WTC11 (cell line): ENCODE measurements around the gene FXYD6. TPM values are rescaled to one million over a fixed set of nuclear protein-coding genes. Genes with fewer than 3 reads are reported as not detected.

Experiments used
- ATAC-seq: fragments of 200-7000 bp; cut with Tn5 transposase; 2 replicates; pipeline ENCODE4 v1.10.0; 2021; ENCODE audit warnings: mild to moderate bottlenecking, moderate library complexity
- CTCF ChIA-PET: fragments of 300-600 bp; sonication (Branson Sonifier 250); formaldehyde crosslinking; loops from one replicate; lab custom pipeline; 2021; ENCODE audit warnings: antibody characterized with exemption; lab: Charles Lee
- POLR2A ChIA-PET: fragments of 350-600 bp; sonication (Branson Sonifier 250); formaldehyde crosslinking; loops from one replicate; lab custom pipeline; 2021; ENCODE audit warnings: antibody characterized with exemption; lab: Charles Lee
- DNase-seq: peaks from one replicate; pipeline ENCODE4 v3.0.0; 2021; ENCODE audit warnings: low spot score
- H3K27ac Mint-ChIP-seq: 2 replicates; pipeline ENCODE4 v1.8.0; 2021; ENCODE audit warnings: mixed read lengths
- H3K27me3 Mint-ChIP-seq: 2 replicates; pipeline ENCODE4 v1.8.0; 2021; ENCODE audit warnings: low read depth, mild to moderate bottlenecking, moderate library complexity, mixed read lengths
- H3K36me3 Mint-ChIP-seq: 2 replicates; pipeline ENCODE4 v1.8.0; 2021; ENCODE audit warnings: mixed read lengths
- H3K4me1 Mint-ChIP-seq: 2 replicates; pipeline ENCODE4 v1.8.0; 2022; ENCODE audit warnings: mixed read lengths
- H3K4me3 Mint-ChIP-seq: 2 replicates; pipeline ENCODE4 v1.8.0; 2021; ENCODE audit warnings: mild to moderate bottlenecking, moderate library complexity, mixed read lengths
- H3K9me3 Mint-ChIP-seq: 2 replicates; pipeline ENCODE4 v1.8.0; 2021; ENCODE audit warnings: mixed read lengths
- ATF2 ChIP-seq: sonication (generic); formaldehyde crosslinking; IDR thresholded peaks from 2 replicates; pipeline ENCODE4 v1.8.1; 2022; ENCODE audit warnings: low read depth, missing genetic modification reagents, borderline replicate concordance
- ATF6 ChIP-seq: sonication (generic); formaldehyde crosslinking; IDR thresholded peaks from 2 replicates; pipeline ENCODE4 v1.8.1; 2023; ENCODE audit warnings: mild to moderate bottlenecking, missing genetic modification reagents
- CDX4 ChIP-seq: fragments of 250-450 bp; sonication (Bioruptor Pico); IDR thresholded peaks from 2 replicates; pipeline ENCODE4 v1.9.0; 2021; ENCODE audit warnings: moderate library complexity, mild to moderate bottlenecking, inconsistent platforms, borderline replicate concordance
- CREB1 ChIP-seq: sonication (generic); formaldehyde crosslinking; IDR thresholded peaks from 2 replicates; pipeline ENCODE4 v1.8.0; 2023; ENCODE audit warnings: mild to moderate bottlenecking, missing genetic modification reagents
- GABPB1 ChIP-seq: sonication (generic); formaldehyde crosslinking; IDR thresholded peaks from 2 replicates; pipeline ENCODE4 v1.8.1; 2023; ENCODE audit warnings: mild to moderate bottlenecking, missing genetic modification reagents
- GRHL2 ChIP-seq: fragments of 250-450 bp; sonication (Bioruptor Pico); IDR thresholded peaks from 2 replicates; pipeline ENCODE4 v1.8.0; 2022; ENCODE audit warnings: mild to moderate bottlenecking, moderate library complexity; ENCODE audit not compliant: insufficient replicate concordance, severe bottlenecking
- KAT7 ChIP-seq: sonication (generic); formaldehyde crosslinking; IDR thresholded peaks from 2 replicates; pipeline ENCODE4 v1.8.1; 2023; ENCODE audit warnings: missing genetic modification reagents, mild to moderate bottlenecking, borderline replicate concordance
- MXD4 ChIP-seq: fragments of 250-450 bp; sonication (Bioruptor Pico); IDR thresholded peaks from 2 replicates; pipeline ENCODE4 v1.8.0; 2021; ENCODE audit warnings: mild to moderate bottlenecking, moderate library complexity, borderline replicate concordance
- MYBL2 ChIP-seq: sonication (generic); formaldehyde crosslinking; IDR thresholded peaks from 2 replicates; pipeline ENCODE4 v1.8.1; 2023; ENCODE audit warnings: mild to moderate bottlenecking, moderate library complexity, missing genetic modification reagents
- NR1H2 ChIP-seq: sonication (generic); formaldehyde crosslinking; IDR thresholded peaks from 2 replicates; pipeline ENCODE4 v1.9.0; 2021; ENCODE audit warnings: mild to moderate bottlenecking, moderate library complexity, missing genetic modification reagents
- PREB ChIP-seq: sonication (generic); formaldehyde crosslinking; IDR thresholded peaks from 2 replicates; pipeline ENCODE4 v1.8.1; 2022; ENCODE audit warnings: mild to moderate bottlenecking, missing genetic modification reagents, moderate library complexity, borderline replicate concordance
- PRRX2 ChIP-seq: fragments of 250-450 bp; sonication (Bioruptor Pico); IDR thresholded peaks from 2 replicates; pipeline ENCODE4 v1.8.0; 2021; ENCODE audit warnings: mild to moderate bottlenecking
- SMAD4 ChIP-seq: sonication (generic); formaldehyde crosslinking; IDR thresholded peaks from 2 replicates; pipeline ENCODE4 v1.8.0; 2022; ENCODE audit warnings: mild to moderate bottlenecking, missing genetic modification reagents
- ZNF281 ChIP-seq: sonication (generic); formaldehyde crosslinking; IDR thresholded peaks from 2 replicates; pipeline ENCODE4 v1.8.0; 2023; ENCODE audit warnings: mild to moderate bottlenecking, missing genetic modification reagents
- ZNF317 ChIP-seq: sonication (generic); formaldehyde crosslinking; IDR thresholded peaks from 2 replicates; pipeline ENCODE4 v1.8.1; 2023; ENCODE audit warnings: low read depth, mild to moderate bottlenecking, moderate library complexity, missing genetic modification reagents, borderline replicate concordance
- ZNF425 ChIP-seq: fragments of 250-450 bp; sonication (Bioruptor Pico); conservative IDR thresholded peaks from 2 replicates; pipeline ENCODE4 v1.9.0; 2021; ENCODE audit warnings: mild to moderate bottlenecking
- total RNA-seq: library from RNA; stranded (reverse); gene quantifications from 3 replicates; pipeline ENCODE4 v1.2.3, GENCODE V29; 2021

Gene FXYD6
- total RNA-seq, 1 experiment from 2014 or later, result 26.2 TPM

GRCh38 chr11:117855186-117855845 lies 21.1 kb downstream of the FXYD6 start:
- ATAC-seq (no peak; the same call in 1 of the 2 replicates), DNase-seq (no peak)
- Mint-ChIP-seq H3K4me1 (peaks cover 30% of the 10 kb centered on the region), H3K9me3 (peaks cover 9% of the 10 kb centered on the region), H3K27me3 (peaks cover 2% of the 10 kb centered on the region; the same call in 1 of the 2 replicates), H3K36me3 (peaks cover 8% of the 10 kb centered on the region), H3K4me3 (no peak overlapping the region), H3K27ac (no peak overlapping the region)
- CTCF ChIA-PET, result interaction anchor here (1.3 to 1.8 kb wide), 2 partner anchors 50 to 91 kb away, joined by 5 to 8 read pairs; no protein-coding TSS in a partner anchor
- TF ChIP-seq PREB, result no peak
- TF ChIP-seq PRRX2, result no peak
- TF ChIP-seq GRHL2 (CRISPR knock-in tag), result no peak
- no peak for TF ChIP-seq MXD4
- TF ChIP-seq ZNF425 (CRISPR knock-in tag), result no peak
- no peak for TF ChIP-seq ZNF281
- TF ChIP-seq ATF2 (CRISPR knock-in tag), result no peak
- TF ChIP-seq MYBL2, result no peak
- TF ChIP-seq KAT7 (CRISPR knock-in tag), result no peak
- TF ChIP-seq SMAD4, result no peak
- no peak for TF ChIP-seq NR1H2 (CRISPR knock-in tag)
- no peak for TF ChIP-seq CREB1 (CRISPR knock-in tag)
- TF ChIP-seq ATF6 (CRISPR knock-in tag), result no peak
- no peak for TF ChIP-seq CDX4
- POLR2A ChIA-PET, result no interaction called here

GRCh38 chr11:117852309-117852708 lies 24.1 kb downstream of the FXYD6 start:
- Mint-ChIP-seq H3K9me3 (peaks cover 13% of the 10 kb centered on the region), H3K4me3 (no peak overlapping the region), H3K27me3 (peaks cover 2% of the 10 kb centered on the region; the same call in 1 of the 2 replicates), H3K36me3 (peaks cover 8% of the 10 kb centered on the region), H3K27ac (no peak overlapping the region), H3K4me1 (peaks cover 25% of the 10 kb centered on the region)
- POLR2A ChIA-PET, result no interaction called here
- no peak for DNase-seq
- ATAC-seq, result no peak
- TF ChIP-seq GABPB1 (CRISPR knock-in tag) (no peak), ZNF317 (CRISPR knock-in tag) (peak; percentile 90)
- CTCF ChIA-PET, result interaction anchor here (1.0 to 3.3 kb wide), 3 partner anchors 8 to 95 kb away, joined by 3 to 9 read pairs (median 4); no protein-coding TSS in a partner anchor
